WTC11 (cell line): ENCODE results near the gene TMCO2.

Source experiments
- ATF1 ChIP-seq: sonication (generic); formaldehyde crosslinking; IDR thresholded peaks from 2 replicates; pipeline ENCODE4 v1.8.1; 2023; ENCODE audit warnings: mild to moderate bottlenecking, moderate library complexity, missing genetic modification reagents
- ATF6 ChIP-seq: sonication (generic); formaldehyde crosslinking; IDR thresholded peaks from 2 replicates; pipeline ENCODE4 v1.8.1; 2023; ENCODE audit warnings: mild to moderate bottlenecking, missing genetic modification reagents
- CBFB ChIP-seq: sonication (generic); formaldehyde crosslinking; IDR thresholded peaks from 2 replicates; pipeline ENCODE4 v1.8.1; 2022; ENCODE audit warnings: mild to moderate bottlenecking, low read depth, missing genetic modification reagents
- CTCF ChIP-seq: fragments of 200-600 bp; IDR thresholded peaks from 2 replicates; pipeline ENCODE4 v1.8.0; 2022; ENCODE audit warnings: antibody characterized with exemption
- IRF1 ChIP-seq: sonication (generic); formaldehyde crosslinking; IDR thresholded peaks from 2 replicates; pipeline ENCODE4 v1.8.0; 2023; ENCODE audit warnings: missing genetic modification reagents
- RORB ChIP-seq: fragments of 250-450 bp; sonication (Bioruptor Pico); IDR thresholded peaks from 2 replicates; pipeline ENCODE4 v1.9.0; 2021; ENCODE audit warnings: mild to moderate bottlenecking
- SP1 ChIP-seq: sonication (generic); formaldehyde crosslinking; conservative IDR thresholded peaks from 2 replicates; pipeline ENCODE4 v1.8.1; 2022; ENCODE audit warnings: missing genetic modification reagents
- TEAD1 ChIP-seq: sonication (generic); formaldehyde crosslinking; IDR thresholded peaks from 2 replicates; pipeline ENCODE4 v1.8.0; 2022; ENCODE audit warnings: mild to moderate bottlenecking, missing genetic modification reagents
- TP53 ChIP-seq: sonication (generic); formaldehyde crosslinking; IDR thresholded peaks from 2 replicates; pipeline ENCODE4 v1.8.1; 2023; ENCODE audit warnings: mild to moderate bottlenecking, missing genetic modification reagents
- USF2 ChIP-seq: sonication (generic); formaldehyde crosslinking; IDR thresholded peaks from 2 replicates; pipeline ENCODE4 v1.8.1; 2023; ENCODE audit warnings: mild to moderate bottlenecking, missing genetic modification reagents, moderate library complexity
- ZNF121 ChIP-seq: sonication (generic); formaldehyde crosslinking; IDR thresholded peaks from 2 replicates; pipeline ENCODE4 v1.8.0; 2023; ENCODE audit warnings: missing genetic modification reagents
- ZNF425 ChIP-seq: fragments of 250-450 bp; sonication (Bioruptor Pico); conservative IDR thresholded peaks from 2 replicates; pipeline ENCODE4 v1.9.0; 2021; ENCODE audit warnings: mild to moderate bottlenecking
- ZNF512 ChIP-seq: sonication (generic); formaldehyde crosslinking; IDR thresholded peaks from 2 replicates; pipeline ENCODE4 v1.8.1; 2022; ENCODE audit warnings: missing genetic modification reagents, borderline replicate concordance

GRCh38 chr1:40252601-40253000 lies 4.9 kb downstream of the TMCO2 start:
- no peak for TF ChIP-seq CTCF
- TF ChIP-seq TP53, result no peak
- TF ChIP-seq ATF6, result no peak
- TF ChIP-seq RORB, result no peak
- TF ChIP-seq USF2, result no peak
- TF ChIP-seq ZNF121, result no peak
- TF ChIP-seq ATF1, result no peak
- no peak for TF ChIP-seq CBFB (CRISPR knock-in tag)
- TF ChIP-seq IRF1, result no peak
- TF ChIP-seq ZNF512 (CRISPR knock-in tag), result no peak
- no peak for TF ChIP-seq ZNF425 (CRISPR knock-in tag)
- TF ChIP-seq SP1, result no peak
- no peak for TF ChIP-seq TEAD1
